ENCODE results near the gene PRSS50.
A peak's percentile ranks its signal among the peaks of the same experiment; 100 is the strongest.
"Not testable (repeated sequence)": the region's sequence is repeated elsewhere in the genome, so short reads cannot be mapped to it uniquely, and the experiment has no call there.

The PRSS50 gene

GRCh38 chr3:46708401-46709156 is 9.1 kb downstream of the PRSS50 start:
- no peak for DNase-seq

- DNase-seq, result no peak
Observed at GRCh38 chr3:46707601-46708011, 10.1 kb downstream of the PRSS50 start.

- DNase-seq, result no peak
Observed at GRCh38 chr3:46706771-46707582, 10.7 kb downstream of the PRSS50 start.

GRCh38 chr3:46705751-46706552 is 11.7 kb downstream of the PRSS50 start:
- no peak for DNase-seq

GRCh38 chr3:46705022-46705530 is 12.6 kb downstream of the PRSS50 start:
- peak; percentile 74 for DNase-seq

- not testable (repeated sequence) for DNase-seq
Observed at GRCh38 chr3:46704346-46704745, 13.3 kb downstream of the PRSS50 start.

- no peak for DNase-seq
Observed at GRCh38 chr3:46703013-46703520, 14.6 kb downstream of the PRSS50 start.

GRCh38 chr3:46702246-46703012 is 15.2 kb downstream of the PRSS50 start:
- DNase-seq, result no peak

GRCh38 chr3:46701181-46701939 is 16.3 kb downstream of the PRSS50 start, which contains the start of gene TMIE:
Gene TMIE, plus strand, starts transcription at chr3:46701392. Its CDS starts 96 bp downstream, at chr3:46701488.
- DNase-seq, result no peak

GRCh38 chr3:46700772-46701171 is 16.9 kb downstream of the PRSS50 start:
- no peak for DNase-seq

GRCh38 chr3:46699676-46700523 is 17.8 kb downstream of the PRSS50 start:
- DNase-seq, result no peak

- DNase-seq, result no peak
Observed at GRCh38 chr3:46695962-46696894, 21.4 kb downstream of the PRSS50 start.

- peak; percentile 55 for DNase-seq
Observed at GRCh38 chr3:46695177-46695961, 22.3 kb downstream of the PRSS50 start.

- DNase-seq, result no peak
Observed at GRCh38 chr3:46694520-46694919, 23.1 kb downstream of the PRSS50 start.

- DNase-seq, result no peak
Observed at GRCh38 chr3:46693892-46694226, 23.8 kb downstream of the PRSS50 start.

- peak; percentile 82 for DNase-seq
Observed at GRCh38 chr3:46693038-46693891, 24.4 kb downstream of the PRSS50 start, which contains the start of gene ALS2CL. Gene ALS2CL, minus strand, starts transcription at chr3:46693679. Its CDS starts 4,239 bp downstream, at chr3:46689440.

- DNase-seq, result no peak
Observed at GRCh38 chr3:46692566-46692990, 25.1 kb downstream of the PRSS50 start.
